ENCODE results near the gene EBF4.

GRCh38 chr20:2707353-2708072 lies 14.9 kb downstream of the EBF4 start:
- TF ChIP-seq CTCF (conservative IDR thresholded peaks at IDR 0.05) (no peak), ZFX (IDR thresholded peaks at IDR 0.05) (no peak)

Data from C4-2B (cell line).